ENCODE data around the gene KCNAB2.
"Not testable (repeated sequence)": the region's sequence is repeated elsewhere in the genome, so short reads cannot be mapped to it uniquely, and the experiment has no call there.

KCNAB2 gene

GRCh38 chr1:6054596-6054995, 8.9 kb downstream of the KCNAB2 start:
- no peak for DNase-seq (ENCODE audit: low read depth)
- no peak overlapping the region for H3K4me3 ChIP-seq (ENCODE audit: low read depth, low read length)
- TF ChIP-seq CTCF (IDR thresholded peaks at IDR 0.05; ENCODE audit: control insufficient read depth, extremely low read depth, insufficient read depth): no peak

- TF ChIP-seq CTCF (IDR thresholded peaks at IDR 0.05; ENCODE audit: control insufficient read depth, extremely low read depth, insufficient read depth): no peak
- H3K4me3 ChIP-seq (ENCODE audit: low read depth, low read length): no peak overlapping the region
- DNase-seq (ENCODE audit: low read depth): no peak
These were observed 10.9 kb downstream of the KCNAB2 start for GRCh38 chr1:6056572-6056948.

GRCh38 chr1:6057170-6057845, 11.6 kb downstream of the KCNAB2 start:
- TF ChIP-seq CTCF (IDR thresholded peaks at IDR 0.05; ENCODE audit: control insufficient read depth, extremely low read depth, insufficient read depth): no peak
- H3K4me3 ChIP-seq (ENCODE audit: low read depth, low read length): no peak overlapping the region
- no peak for DNase-seq (ENCODE audit: low read depth)

GRCh38 chr1:6059866-6060265, 14.2 kb downstream of the KCNAB2 start:
- TF ChIP-seq CTCF (IDR thresholded peaks at IDR 0.05; ENCODE audit: control insufficient read depth, extremely low read depth, insufficient read depth): no peak
- no peak for DNase-seq (ENCODE audit: low read depth)
- H3K4me3 ChIP-seq (ENCODE audit: low read depth, low read length): no peak overlapping the region

GRCh38 chr1:6062670-6063069, 17.0 kb downstream of the KCNAB2 start:
- DNase-seq (ENCODE audit: low read depth): no peak
- TF ChIP-seq CTCF (IDR thresholded peaks at IDR 0.05; ENCODE audit: control insufficient read depth, extremely low read depth, insufficient read depth): no peak

GRCh38 chr1:6063532-6064053, 17.9 kb downstream of the KCNAB2 start:
- H3K4me3 ChIP-seq (ENCODE audit: low read depth, low read length); DNase-seq (ENCODE audit: low read depth): not testable (repeated sequence)

More at GRCh38 chr1:6062670-6063069, 17.0 kb downstream of the KCNAB2 start:
- no peak overlapping the region for H3K4me3 ChIP-seq (ENCODE audit: low read depth, low read length)

- no peak overlapping the region for H3K4me3 ChIP-seq (ENCODE audit: low read depth, low read length)
- no peak for TF ChIP-seq CTCF (IDR thresholded peaks at IDR 0.05; ENCODE audit: control insufficient read depth, extremely low read depth, insufficient read depth)
- DNase-seq (ENCODE audit: low read depth): no peak
These were observed 19.6 kb downstream of the KCNAB2 start for GRCh38 chr1:6065093-6065858.
